Left lobe of liver (tissue), 2 donors: ENCODE results near the gene PCDHA9. TPM values are rescaled to one million over a fixed set of nuclear protein-coding genes. Genes with fewer than 3 reads are reported as not detected.
"Not testable (repeated sequence)": the region's sequence is repeated elsewhere in the genome, so short reads cannot be mapped to it uniquely, and the experiment has no call there.

ENCODE experiments used
- ATAC-seq: fragments of 200-7000 bp; cut with Tn5 transposase; one replicate; pipeline ENCODE4 v1.9.1; 2020; ENCODE audit warnings: mild to moderate bottlenecking, moderate library complexity
- DNase-seq: peaks from one replicate; pipeline ENCODE4 v3.0.0-alpha.2; 2020; ENCODE audit warnings: low spot score
- total RNA-seq: library from RNA; stranded (reverse); gene quantifications from one replicate; pipeline ENCODE4 v1.2.1, GENCODE V29; 2021
- donor health status: DM: no; HTN: no; CAD: no; lungs with moderate emphysema.
- donor health status: DM: no; HTN: yes; CAD: no.

PCDHA9 gene, protein sequence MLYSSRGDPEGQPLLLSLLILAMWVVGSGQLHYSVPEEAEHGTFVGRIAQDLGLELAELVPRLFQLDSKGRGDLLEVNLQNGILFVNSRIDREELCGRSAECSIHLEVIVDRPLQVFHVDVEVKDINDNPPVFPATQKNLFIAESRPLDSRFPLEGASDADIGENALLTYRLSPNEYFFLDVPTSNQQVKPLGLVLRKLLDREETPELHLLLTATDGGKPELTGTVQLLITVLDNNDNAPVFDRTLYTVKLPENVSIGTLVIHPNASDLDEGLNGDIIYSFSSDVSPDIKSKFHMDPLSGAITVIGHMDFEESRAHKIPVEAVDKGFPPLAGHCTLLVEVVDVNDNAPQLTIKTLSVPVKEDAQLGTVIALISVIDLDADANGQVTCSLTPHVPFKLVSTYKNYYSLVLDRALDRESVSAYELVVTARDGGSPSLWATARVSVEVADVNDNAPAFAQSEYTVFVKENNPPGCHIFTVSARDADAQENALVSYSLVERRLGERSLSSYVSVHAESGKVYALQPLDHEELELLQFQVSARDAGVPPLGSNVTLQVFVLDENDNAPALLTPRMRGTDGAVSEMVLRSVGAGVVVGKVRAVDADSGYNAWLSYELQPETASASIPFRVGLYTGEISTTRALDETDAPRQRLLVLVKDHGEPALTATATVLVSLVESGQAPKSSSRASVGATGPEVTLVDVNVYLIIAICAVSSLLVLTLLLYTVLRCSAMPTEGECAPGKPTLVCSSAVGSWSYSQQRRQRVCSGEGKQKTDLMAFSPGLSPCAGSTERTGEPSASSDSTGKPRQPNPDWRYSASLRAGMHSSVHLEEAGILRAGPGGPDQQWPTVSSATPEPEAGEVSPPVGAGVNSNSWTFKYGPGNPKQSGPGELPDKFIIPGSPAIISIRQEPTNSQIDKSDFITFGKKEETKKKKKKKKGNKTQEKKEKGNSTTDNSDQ
- not detected for total RNA-seq

DNA sequence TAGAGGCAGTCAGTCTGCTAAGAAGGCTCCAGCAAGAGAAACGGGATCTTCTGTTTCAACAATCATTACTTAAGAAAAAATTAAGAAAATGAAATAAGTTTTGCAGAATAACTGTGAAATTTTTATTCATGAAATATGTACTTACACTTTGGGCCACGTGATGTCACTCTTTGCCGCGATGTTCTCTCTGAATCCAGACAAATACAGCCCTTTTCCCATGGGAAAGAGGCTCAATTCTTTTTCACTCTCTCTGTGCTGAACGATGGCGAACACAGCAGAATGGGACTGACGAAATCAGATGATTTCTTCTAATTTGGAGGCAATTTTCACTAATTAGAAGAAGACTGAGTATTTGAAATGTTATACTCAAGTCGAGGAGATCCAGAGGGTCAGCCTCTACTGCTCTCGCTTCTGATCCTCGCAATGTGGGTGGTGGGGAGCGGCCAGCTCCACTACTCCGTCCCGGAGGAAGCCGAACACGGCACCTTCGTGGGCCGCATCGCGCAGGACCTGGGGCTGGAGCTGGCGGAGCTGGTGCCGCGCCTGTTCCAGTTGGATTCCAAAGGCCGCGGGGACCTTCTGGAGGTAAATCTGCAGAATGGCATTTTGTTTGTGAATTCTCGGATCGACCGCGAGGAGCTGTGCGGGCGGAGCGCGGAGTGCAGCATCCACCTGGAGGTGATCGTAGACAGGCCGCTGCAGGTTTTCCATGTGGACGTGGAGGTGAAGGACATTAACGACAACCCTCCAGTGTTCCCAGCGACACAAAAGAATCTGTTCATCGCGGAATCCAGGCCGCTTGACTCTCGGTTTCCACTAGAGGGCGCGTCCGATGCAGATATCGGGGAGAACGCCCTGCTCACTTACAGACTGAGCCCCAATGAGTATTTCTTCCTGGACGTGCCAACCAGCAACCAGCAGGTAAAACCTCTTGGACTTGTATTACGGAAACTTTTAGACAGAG is at the start of gene PCDHA9:
PCDHA9 (plus strand) TSS at position 244 of the 964 bp plus-strand sequence; CDS start at position 358, 114 bp downstream.
- ATAC-seq, DNase-seq: not testable (repeated sequence)

DNA sequence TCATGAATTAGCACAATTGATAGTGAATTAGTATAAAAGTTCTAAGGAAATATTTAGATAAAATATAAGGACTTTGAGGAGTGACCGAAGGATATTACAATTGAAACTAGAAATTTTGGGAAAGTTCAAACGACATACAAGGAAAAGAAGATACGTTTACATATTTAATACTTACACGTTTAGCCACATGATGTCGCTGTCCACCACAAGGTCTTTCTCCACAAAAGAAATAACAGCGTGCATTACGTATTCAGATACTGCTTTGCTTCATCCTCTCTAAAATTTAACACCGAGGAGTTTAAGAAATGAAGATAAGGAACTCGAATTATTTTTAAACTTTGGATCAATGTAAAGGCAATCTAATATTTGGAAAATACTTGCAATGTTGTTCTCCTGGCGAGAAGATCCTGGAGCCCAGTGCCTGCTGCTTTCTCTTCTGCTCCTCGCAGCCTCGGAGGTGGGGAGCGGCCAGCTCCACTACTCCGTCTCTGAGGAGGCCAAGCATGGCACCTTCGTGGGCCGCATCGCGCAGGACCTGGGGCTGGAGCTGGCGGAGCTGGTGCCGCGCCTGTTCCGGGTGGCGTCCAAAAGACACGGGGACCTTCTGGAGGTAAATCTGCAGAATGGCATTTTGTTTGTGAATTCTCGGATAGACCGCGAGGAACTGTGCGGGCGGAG is 47.2 kb upstream of the PCDHA9 start, which contains the start of gene PCDHA3:
PCDHA3 (plus strand) TSS at position 242 of the 678 bp plus-strand sequence.
- no peak for DNase-seq
- no peak for ATAC-seq

DNA sequence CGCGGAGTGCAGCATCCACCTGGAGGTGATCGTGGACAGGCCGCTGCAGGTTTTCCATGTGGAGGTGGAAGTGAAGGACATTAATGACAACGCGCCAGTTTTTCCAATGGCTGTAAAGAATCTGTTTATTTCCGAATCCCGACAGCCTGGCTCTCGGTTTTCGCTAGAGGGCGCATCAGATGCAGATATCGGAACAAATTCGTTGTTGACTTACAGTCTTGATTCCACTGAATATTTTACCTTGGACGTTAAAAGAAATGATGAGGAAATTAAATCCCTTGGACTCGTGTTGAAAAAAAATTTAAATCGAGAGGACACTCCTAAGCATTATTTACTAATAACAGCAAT is 46.7 kb upstream of the PCDHA9 start:
- ATAC-seq (no peak), DNase-seq (no peak)

DNA sequence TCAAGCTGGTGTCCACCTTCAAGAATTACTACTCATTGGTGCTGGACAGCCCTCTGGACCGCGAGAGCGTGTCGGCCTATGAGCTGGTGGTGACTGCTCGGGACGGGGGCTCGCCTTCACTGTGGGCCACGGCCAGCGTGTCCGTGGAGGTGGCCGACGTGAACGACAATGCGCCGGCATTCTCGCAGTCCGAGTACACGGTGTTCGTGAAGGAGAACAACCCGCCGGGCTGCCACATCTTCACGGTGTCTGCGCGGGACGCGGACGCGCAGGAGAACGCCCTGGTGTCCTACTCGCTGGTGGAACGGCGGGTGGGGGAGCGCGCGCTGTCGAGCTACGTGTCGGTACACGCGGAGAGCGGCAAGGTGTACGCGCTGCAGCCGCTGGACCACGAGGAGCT is 45.8 kb upstream of the PCDHA9 start:
- ATAC-seq, DNase-seq: not testable (repeated sequence)

DNA sequence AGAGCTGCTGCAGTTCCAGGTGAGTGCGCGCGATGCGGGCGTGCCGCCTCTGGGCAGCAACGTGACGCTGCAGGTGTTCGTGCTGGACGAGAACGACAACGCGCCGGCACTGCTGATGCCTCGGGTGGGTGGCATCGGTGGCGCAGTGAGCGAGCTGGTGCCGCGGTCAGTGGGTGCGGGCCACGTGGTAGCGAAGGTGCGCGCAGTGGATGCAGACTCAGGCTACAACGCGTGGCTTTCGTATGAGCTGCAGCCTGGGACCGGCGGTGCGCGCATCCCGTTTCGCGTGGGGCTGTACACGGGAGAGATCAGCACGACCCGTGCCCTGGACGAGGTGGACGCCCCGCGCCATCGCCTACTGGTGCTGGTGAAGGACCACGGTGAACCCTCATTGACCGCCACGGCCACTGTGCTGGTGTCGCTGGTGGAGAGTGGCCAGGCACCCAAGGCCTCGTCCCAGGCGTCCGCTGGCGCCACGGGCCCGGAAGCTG is 45.4 kb upstream of the PCDHA9 start:
- DNase-seq (no peak), ATAC-seq (no peak)

DNA sequence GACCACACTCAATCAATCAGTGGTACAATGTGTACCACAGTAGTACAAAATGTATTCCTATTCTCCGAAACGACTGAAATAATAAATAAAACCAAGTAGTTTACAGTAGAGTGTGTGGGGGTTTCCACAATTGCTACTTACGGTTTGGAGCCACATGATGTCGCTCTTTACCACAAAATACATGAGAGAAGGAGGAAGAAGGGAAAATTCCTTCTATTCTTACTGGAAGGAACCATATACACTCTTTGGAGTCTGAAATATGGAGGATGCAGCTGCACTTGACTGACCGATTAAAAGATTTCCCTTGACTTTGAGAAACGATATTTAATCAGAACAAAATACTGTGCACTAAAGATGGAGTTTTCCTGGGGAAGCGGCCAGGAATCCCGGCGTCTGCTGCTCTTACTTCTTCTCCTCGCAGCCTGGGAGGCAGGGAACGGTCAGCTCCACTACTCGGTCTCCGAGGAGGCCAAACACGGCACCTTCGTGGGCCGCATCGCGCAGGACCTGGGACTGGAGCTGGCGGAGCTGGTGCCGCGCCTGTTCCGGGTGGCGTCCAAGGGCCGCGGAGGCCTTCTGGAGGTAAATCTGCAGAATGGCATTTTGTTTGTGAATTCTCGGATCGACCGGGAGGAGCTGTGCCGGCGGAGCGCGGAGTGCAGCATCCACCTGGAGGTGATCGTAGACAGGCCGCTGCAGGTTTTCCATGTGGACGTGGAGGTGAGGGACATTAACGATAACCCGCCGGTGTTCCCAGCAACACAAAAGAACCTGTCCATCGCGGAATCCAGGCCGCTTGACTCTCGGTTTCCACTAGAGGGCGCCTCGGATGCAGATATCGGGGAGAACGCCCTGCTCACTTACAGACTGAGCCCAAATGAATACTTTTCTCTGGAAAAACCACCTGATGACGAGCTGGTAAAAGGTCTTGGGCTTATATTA is 41.1 kb upstream of the PCDHA9 start, which contains the start of gene PCDHA4:
PCDHA4 (plus strand) TSS at position 235 of the 942 bp plus-strand sequence.
- no peak for ATAC-seq

DNA sequence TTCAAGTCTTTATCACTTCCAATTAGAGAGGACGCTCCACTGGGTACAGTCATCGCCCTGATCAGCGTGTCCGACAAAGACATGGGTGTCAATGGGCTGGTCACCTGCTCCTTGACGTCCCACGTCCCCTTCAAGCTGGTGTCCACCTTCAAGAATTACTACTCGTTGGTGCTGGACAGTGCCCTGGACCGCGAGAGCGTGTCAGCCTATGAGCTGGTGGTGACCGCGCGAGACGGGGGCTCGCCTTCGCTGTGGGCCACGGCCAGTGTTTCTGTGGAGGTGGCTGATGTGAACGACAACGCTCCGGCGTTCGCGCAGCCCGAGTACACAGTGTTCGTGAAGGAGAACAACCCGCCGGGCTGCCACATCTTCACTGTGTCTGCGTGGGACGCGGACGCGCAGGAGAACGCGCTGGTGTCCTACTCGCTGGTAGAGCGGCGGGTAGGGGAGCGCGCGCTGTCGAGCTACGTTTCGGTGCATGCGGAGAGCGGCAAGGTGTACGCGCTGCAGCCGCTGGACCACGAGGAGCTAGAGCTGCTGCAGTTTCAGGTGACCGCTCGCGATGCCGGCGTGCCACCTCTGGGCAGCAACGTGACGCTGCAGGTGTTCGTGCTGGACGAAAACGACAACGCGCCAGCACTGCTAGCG is 39.8 kb upstream of the PCDHA9 start:
- not testable (repeated sequence) for ATAC-seq, DNase-seq

More for the DNA sequence above, 41.1 kb upstream of the PCDHA9 start, which contains the start of gene PCDHA4:
- DNase-seq, result no peak

DNA sequence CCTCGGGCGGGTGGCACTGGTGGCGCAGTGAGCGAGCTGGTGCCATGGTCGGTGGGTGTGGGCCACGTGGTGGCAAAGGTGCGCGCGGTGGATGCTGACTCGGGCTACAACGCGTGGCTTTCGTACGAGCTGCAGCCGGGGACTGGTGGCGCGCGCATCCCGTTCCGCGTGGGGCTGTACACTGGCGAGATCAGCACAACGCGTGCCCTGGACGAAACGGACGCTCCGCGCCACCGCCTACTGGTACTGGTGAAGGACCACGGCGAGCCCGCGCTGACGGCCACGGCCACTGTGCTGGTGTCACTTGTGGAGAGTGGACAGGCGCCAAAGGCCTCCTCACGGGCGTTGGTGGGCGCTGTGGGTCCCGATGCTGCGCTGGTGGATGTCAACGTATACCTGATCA is 39.3 kb upstream of the PCDHA9 start:
- ATAC-seq, result no peak
- DNase-seq, result no peak

DNA sequence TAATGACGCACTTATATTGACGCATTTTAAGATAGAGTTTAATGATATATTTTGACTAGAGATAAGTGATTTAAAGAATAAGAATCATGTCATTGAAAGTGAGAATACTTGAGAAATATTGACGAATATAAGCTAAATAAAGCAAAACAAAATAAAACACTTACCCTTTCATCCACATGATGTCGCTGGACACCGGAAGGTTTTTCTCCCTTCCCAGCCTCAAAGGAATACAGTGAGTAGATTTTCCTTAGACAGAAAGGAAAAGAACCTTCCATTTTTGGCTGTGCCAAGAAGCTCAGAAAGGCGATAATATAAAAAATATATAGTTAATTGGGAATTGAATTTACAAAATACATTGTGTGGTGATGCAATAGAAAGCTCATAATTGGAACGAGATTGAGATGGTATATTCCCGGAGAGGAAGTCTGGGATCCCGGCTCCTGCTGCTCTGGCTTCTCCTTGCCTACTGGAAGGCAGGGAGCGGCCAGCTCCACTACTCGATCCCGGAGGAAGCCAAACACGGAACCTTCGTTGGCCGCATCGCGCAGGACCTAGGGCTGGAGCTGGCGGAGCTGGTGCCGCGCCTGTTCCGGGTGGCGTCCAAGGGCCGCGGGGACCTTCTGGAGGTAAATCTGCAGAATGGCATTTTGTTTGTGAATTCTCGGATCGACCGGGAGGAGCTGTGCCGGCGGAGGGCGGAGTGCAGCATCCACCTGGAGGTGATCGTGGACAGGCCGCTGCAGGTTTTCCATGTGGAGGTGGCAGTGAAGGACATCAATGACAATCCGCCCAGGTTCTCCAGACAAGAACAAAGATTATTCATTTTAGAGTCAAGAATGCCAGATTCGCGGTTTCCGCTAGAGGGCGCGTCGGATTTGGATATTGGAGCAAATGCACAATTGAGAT is 26.6 kb upstream of the PCDHA9 start, which contains the start of gene PCDHA5:
PCDHA5 (plus strand) TSS at position 239 of the 906 bp plus-strand sequence.
- DNase-seq (no peak), ATAC-seq (no peak)

DNA sequence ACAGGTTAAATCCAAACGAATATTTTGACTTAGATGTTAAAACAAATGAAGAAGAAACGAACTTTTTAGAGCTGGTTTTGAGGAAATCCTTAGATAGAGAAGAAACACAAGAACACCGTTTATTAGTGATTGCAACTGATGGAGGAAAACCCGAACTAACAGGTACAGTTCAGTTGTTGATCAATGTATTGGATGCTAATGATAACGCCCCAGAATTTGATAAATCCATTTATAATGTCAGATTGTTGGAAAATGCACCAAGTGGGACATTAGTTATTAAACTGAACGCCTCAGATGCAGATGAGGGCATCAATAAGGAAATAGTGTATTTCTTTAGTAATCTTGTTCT is 25.9 kb upstream of the PCDHA9 start:
- DNase-seq, result no peak
- ATAC-seq, result no peak

DNA sequence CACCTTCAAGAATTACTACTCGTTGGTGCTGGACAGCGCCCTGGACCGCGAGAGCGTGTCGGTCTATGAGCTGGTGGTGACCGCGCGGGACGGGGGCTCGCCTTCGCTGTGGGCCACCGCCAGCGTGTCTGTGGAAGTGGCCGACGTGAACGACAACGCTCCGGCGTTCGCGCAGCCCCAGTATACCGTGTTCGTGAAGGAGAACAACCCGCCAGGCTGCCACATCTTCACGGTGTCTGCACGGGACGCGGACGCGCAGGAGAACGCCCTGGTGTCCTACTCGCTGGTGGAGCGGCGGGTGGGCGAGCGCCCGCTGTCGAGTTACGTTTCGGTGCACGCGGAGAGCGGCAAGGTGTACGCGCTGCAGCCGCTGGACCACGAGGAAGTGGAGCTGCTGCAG is 25.2 kb upstream of the PCDHA9 start:
- not testable (repeated sequence) for DNase-seq, ATAC-seq

DNA sequence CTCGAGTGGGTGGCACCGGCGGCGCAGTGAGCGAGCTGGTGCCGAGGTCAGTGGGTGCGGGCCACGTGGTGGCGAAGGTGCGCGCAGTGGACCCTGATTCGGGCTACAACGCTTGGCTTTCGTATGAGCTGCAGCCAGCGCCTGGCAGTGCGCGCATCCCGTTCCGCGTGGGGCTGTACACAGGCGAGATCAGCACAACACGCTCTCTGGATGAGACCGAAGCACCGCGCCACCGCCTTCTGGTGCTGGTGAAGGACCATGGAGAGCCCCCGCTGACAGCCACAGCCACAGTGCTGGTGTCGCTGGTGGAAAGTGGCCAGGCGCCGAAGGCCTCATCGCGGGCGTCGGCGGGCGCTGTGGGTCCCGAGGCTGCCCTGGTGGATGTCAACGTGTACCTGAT is 24.7 kb upstream of the PCDHA9 start:
- DNase-seq (no peak), ATAC-seq (no peak)

DNA sequence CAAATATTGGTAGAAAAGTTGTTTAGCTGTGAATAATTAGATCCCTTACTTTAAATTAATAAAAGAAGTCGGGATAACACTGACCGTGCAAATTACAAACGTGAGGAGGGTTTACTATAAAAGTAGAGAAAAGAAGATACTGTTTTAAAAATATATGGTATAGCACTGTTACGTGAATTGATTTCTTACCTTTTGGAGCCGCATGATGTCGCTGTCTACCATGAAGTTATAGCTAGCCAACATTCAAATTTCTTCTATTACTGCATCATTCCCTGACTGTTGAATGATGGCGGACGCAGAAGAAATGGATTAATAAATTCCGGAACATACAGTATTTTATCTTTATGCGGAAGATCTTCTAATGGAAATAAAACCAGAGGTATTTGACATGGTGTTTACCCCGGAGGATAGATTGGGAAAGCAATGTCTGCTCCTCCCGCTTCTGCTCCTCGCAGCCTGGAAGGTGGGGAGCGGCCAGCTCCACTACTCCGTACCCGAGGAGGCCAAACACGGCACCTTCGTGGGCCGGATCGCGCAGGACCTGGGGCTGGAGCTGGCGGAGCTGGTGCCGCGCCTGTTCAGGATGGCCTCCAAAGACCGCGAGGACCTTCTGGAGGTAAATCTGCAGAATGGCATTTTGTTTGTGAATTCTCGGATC is 20.3 kb upstream of the PCDHA9 start, which contains the start of gene PCDHA6:
PCDHA6 (plus strand) TSS at position 257 of the 658 bp plus-strand sequence; CDS start at position 389, 132 bp downstream.
- DNase-seq, result no peak
- no peak for ATAC-seq

DNA sequence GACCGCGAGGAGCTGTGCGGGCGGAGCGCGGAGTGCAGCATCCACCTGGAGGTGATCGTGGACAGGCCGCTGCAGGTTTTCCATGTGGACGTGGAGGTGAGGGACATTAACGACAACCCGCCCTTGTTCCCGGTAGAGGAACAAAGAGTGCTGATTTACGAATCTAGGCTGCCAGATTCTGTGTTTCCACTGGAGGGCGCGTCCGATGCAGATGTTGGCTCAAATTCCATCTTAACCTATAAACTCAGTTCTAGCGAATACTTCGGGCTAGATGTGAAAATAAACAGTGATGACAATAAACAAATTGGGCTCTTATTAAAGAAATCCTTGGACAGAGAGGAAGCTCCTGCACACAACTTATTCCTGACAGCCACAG is 19.8 kb upstream of the PCDHA9 start:
- no peak for DNase-seq
- no peak for ATAC-seq

DNA sequence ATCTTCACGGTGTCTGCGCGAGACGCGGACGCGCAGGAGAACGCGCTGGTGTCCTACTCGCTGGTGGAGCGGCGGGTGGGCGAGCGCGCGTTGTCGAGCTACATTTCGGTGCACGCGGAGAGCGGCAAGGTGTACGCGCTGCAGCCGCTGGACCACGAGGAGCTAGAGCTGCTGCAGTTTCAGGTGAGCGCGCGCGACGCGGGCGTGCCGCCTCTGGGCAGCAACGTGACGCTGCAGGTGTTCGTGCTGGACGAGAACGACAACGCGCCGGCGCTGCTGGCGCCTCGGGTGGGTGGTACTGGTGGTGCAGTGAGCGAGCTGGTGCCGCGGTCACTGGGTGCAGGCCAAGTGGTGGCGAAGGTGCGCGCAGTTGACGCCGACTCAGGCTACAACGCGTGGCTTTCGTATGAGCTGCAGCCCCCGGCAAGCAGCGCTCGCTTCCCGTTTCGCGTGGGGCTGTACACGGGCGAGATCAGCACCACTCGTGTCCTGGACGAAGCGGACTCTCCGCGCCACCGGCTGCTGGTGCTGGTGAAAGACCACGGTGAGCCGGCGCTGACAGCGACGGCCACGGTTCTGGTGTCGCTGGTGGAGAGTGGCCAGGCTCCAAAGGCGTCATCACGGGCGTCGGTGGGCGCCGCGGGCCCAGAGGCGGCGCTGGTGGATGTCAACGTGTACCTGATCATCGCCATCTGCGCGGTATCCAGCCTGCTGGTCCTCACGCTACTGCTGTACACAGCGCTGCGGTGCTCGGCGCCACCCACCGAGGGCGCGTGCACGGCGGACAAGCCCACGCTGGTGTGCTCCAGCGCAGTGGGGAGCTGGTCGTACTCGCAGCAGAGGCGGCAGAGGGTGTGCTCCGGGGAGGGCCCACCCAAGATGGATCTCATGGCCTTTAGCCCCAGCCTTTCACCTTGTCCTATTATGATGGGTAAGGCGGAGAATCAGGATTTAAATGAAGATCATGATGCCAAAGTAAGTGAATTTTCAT is 18.4 kb upstream of the PCDHA9 start:
- ATAC-seq, DNase-seq: not testable (repeated sequence)
